Neuronal stem cell (in vitro differentiated cells): ENCODE results near the gene PCARE.
A peak's percentile ranks its signal among the peaks of the same experiment; 100 is the strongest.

Experiments used
- DNase-seq: peaks from one replicate; pipeline ENCODE4 v3.0.0-alpha.2; 2013; ENCODE audit warnings: low spot score
- H2AFZ ChIP-seq: one replicate; pipeline ENCODE4 v1.6.1; 2013; ENCODE audit warnings: mild to moderate bottlenecking, low read length, inconsistent platforms
- H2AK5ac ChIP-seq: 2 replicates; pipeline ENCODE4 v1.6.1; 2013; ENCODE audit warnings: low read depth, mild to moderate bottlenecking, inconsistent platforms, low read length, moderate library complexity, mixed read lengths
- H2BK120ac ChIP-seq: 2 replicates; pipeline ENCODE4 v1.6.1; 2013; ENCODE audit warnings: low read depth, mild to moderate bottlenecking, inconsistent platforms, low read length, moderate library complexity, mixed read lengths
- H2BK12ac ChIP-seq: one replicate; pipeline ENCODE4 v1.6.1; 2013; ENCODE audit warnings: low read length, inconsistent platforms
- H2BK15ac ChIP-seq: 2 replicates; pipeline ENCODE4 v1.6.1; 2013; ENCODE audit warnings: mild to moderate bottlenecking, low read length, inconsistent platforms, mixed read lengths
- H2BK5ac ChIP-seq: one replicate; pipeline ENCODE4 v1.6.1; 2013; ENCODE audit warnings: inconsistent platforms, mild to moderate bottlenecking, low read length, moderate library complexity
- H3K14ac ChIP-seq: one replicate; pipeline ENCODE4 v1.6.1; 2013; ENCODE audit warnings: low read length, inconsistent platforms
- H3K18ac ChIP-seq: 2 replicates; pipeline ENCODE4 v1.6.1; 2013; ENCODE audit warnings: low read length, inconsistent platforms
- H3K23ac ChIP-seq: 2 replicates; pipeline ENCODE4 v1.6.1; 2013; ENCODE audit warnings: low read depth, mild to moderate bottlenecking, mixed read lengths, low read length, inconsistent platforms; ENCODE audit not compliant: poor library complexity
- H3K27ac ChIP-seq: replicated peaks from 3 replicates; pipeline ENCODE4 v1.5.1; 2013; ENCODE audit warnings: low read length, inconsistent platforms
- H3K27me3 ChIP-seq, 3 experiments: 2 replicates each; pipeline ENCODE4 v1.6.1; 2013; ENCODE audit warnings: low read length in 3 of 3, mild to moderate bottlenecking in 2 of 3, inconsistent platforms in 1 of 3, low read depth in 1 of 3, mixed read lengths in 1 of 3, moderate library complexity in 1 of 3; ENCODE audit not compliant: control insufficient read depth in 3 of 3, insufficient read depth in 3 of 3
- H3K36me3 ChIP-seq, 2 donors: replicated peaks in 1 of 2; 2 replicates each; pipeline ENCODE4 v1.6.1; 2013; ENCODE audit warnings: low read length in 2 of 2; ENCODE audit not compliant: control insufficient read depth in 2 of 2, insufficient read depth in 2 of 2
- H3K4ac ChIP-seq: 2 replicates; pipeline ENCODE4 v1.6.1; 2013; ENCODE audit warnings: inconsistent platforms, mild to moderate bottlenecking, low read length, moderate library complexity
- H3K4me1 ChIP-seq, 2 donors: 1 replicate in 1 of 2; 2 replicates in 1 of 2; pipeline ENCODE4 v1.6.1; 2013; ENCODE audit warnings: low read length in 2 of 2, low read depth in 1 of 2; ENCODE audit not compliant: control insufficient read depth in 2 of 2, insufficient read depth in 1 of 2
- H3K4me2 ChIP-seq: one replicate; pipeline ENCODE4 v1.6.1; 2013; ENCODE audit warnings: mild to moderate bottlenecking, low read length, inconsistent platforms; ENCODE audit not compliant: insufficient read depth, poor library complexity, severe bottlenecking
- H3K4me3 ChIP-seq, 2 donors: 2 replicates each; pipeline ENCODE4 v1.5.1; 2013; ENCODE audit warnings: low read length in 2 of 2, mild to moderate bottlenecking in 2 of 2, inconsistent platforms in 1 of 2, moderate library complexity in 1 of 2
- H3K79me1 ChIP-seq: one replicate; pipeline ENCODE4 v1.6.1; 2013; ENCODE audit warnings: low read depth, mild to moderate bottlenecking, inconsistent platforms, low read length, moderate library complexity
- H3K9ac ChIP-seq: one replicate; pipeline ENCODE4 v1.6.1; 2013; ENCODE audit warnings: mild to moderate bottlenecking, low read depth, low read length, inconsistent platforms; ENCODE audit not compliant: poor library complexity
- H3K9me3 ChIP-seq, 2 donors: replicated peaks in 1 of 2; 2 replicates each; pipeline versions ENCODE3 to v1.6.1; 2013; ENCODE audit warnings: low read length in 2 of 2, mild to moderate bottlenecking in 2 of 2, inconsistent platforms in 1 of 2, low read depth in 1 of 2, mixed read lengths in 1 of 2, moderate library complexity in 1 of 2; ENCODE audit not compliant: control insufficient read depth in 2 of 2, insufficient read depth in 1 of 2
- H4K8ac ChIP-seq: one replicate; pipeline ENCODE4 v1.6.1; 2013; ENCODE audit warnings: low read depth, mild to moderate bottlenecking, inconsistent platforms, low read length, moderate library complexity
- H4K91ac ChIP-seq: one replicate; pipeline ENCODE4 v1.6.1; 2013; ENCODE audit warnings: low read length, low read depth, mild to moderate bottlenecking, inconsistent platforms; ENCODE audit not compliant: poor library complexity
- WGBS, 2 donors: extraction: QIAGEN DNeasy Blood & Tissue Kit; methylation state at CpG; one replicate each; pipeline ENCODE4 v1.1.7; 2013; ENCODE audit warnings: missing lambda C conversion rate in 2 of 2, mixed read lengths in 1 of 2; ENCODE audit not compliant: insufficient read length in 2 of 2, insufficient replicate concordance in 1 of 2; ENCODE audit errors: extremely low coverage in 2 of 2; 5-methylcytosine and 5-hydroxymethylcytosine counted together

PCARE gene

DNA sequence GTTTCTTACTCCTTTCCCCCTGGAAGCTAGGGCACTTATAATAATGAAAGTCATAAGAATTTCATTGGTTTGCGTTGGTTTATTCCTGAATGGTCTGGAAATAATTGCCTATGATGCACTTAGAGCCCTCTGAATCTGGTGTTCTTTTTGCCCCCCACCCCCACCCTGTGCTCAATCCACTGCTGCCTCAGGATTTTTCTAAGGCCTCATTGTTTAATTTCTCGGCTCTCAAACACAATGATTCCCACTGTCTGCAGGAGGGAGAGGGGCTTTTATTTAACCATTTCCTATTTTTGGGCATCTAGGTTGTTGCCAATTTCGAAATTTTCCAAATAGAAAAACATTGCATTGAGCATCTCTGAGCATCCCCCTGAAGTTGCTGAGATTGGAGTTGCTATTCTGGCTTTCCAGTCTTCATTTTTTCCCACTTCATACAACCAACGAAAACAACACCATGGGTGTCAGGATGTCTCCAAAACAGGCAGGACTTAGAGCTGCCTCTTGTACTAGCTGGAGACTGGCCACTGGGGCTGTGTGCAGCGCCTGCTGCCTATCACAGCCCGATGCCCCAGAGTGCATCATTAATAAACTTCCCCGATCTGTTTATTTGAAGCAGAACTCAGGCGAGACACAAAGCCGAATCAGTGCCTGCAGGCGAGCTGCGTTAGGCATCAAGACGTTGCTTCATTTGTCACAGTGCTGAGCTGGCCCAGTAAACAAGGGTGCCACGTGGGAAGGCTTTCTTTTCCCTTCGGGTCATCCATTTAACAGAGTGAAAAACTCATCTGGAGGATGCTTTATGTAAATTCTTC is 1.8 kb upstream of the PCARE start:
- Histone ChIP-seq H3K27ac (peak overlapping the region; percentile 37), H3K9ac (no peak overlapping the region), H3K9me3 (peaks cover 9 to 12% of the 10 kb centered on the region in 2 donors), H3K4me1 (peaks cover 6 to 10% of the 10 kb centered on the region in 2 donors), H2AK5ac (no peak overlapping the region), H3K4ac (no peak overlapping the region), H4K8ac (no peak overlapping the region), H4K91ac (no peak overlapping the region), H3K14ac (no peak overlapping the region), H2AFZ (peak overlapping the region; percentile 57), H2BK12ac (no peak overlapping the region), H3K79me1 (no peaks in the 10 kb centered on the region), H2BK5ac (no peak overlapping the region), H2BK15ac (no peak overlapping the region), H3K23ac (no peak overlapping the region), H3K27me3 (peaks cover 0 to 32% (median 0%) of the 10 kb centered on the region in 3 experiments), H3K36me3 (no peaks in the 10 kb centered on the region), H2BK120ac (no peak overlapping the region), H3K4me2 (no peak overlapping the region), H3K4me3 (no peak overlapping the region), H3K18ac (peak overlapping the region; percentile 79)
- no CpG with 5 or more reads among the region's 14 CpGs for WGBS, 2 donors
- no peak for DNase-seq

DNA sequence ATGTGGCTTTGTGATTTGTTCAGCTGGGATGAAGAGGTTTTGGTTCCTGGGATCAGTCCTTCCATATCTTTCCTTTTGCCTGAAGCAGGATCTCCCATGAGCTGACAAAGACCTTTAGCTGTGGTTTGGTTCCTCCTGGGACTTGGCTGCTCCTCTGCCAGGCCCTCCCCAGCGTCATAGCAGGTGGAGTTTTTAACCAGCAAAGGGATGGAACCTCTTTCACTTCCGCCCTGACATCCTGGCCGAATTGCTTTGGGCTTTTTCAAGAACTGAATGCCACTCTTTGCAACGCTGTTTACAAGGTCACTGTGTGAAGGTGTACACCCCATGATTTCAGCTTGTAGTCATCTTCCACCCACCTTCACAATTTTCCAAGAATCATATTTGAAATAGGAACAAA is 390 bp downstream of the PCARE start:
- Histone ChIP-seq H2AFZ (no peak overlapping the region), H2BK120ac (no peak overlapping the region), H3K36me3 (no peaks in the 10 kb centered on the region), H3K9ac (no peak overlapping the region), H2BK15ac (no peak overlapping the region), H4K8ac (no peak overlapping the region), H3K27me3 (peaks cover 0 to 32% (median 0%) of the 10 kb centered on the region in 3 experiments), H2BK5ac (no peak overlapping the region), H3K9me3 (peaks cover 0 to 2% of the 10 kb centered on the region in 2 donors), H3K4me2 (no peak overlapping the region), H3K79me1 (no peaks in the 10 kb centered on the region), H3K27ac (no peak overlapping the region), H4K91ac (no peak overlapping the region), H3K23ac (no peak overlapping the region), H2AK5ac (no peak overlapping the region), H3K18ac (no peak overlapping the region), H3K4ac (no peak overlapping the region), H3K4me1 (peaks cover 6 to 12% of the 10 kb centered on the region in 2 donors), H3K4me3 (no peak overlapping the region), H2BK12ac (no peak overlapping the region), H3K14ac (no peak overlapping the region)
- no CpG with 5 or more reads among the region's 4 CpGs for WGBS, 2 donors
- no peak for DNase-seq

DNA sequence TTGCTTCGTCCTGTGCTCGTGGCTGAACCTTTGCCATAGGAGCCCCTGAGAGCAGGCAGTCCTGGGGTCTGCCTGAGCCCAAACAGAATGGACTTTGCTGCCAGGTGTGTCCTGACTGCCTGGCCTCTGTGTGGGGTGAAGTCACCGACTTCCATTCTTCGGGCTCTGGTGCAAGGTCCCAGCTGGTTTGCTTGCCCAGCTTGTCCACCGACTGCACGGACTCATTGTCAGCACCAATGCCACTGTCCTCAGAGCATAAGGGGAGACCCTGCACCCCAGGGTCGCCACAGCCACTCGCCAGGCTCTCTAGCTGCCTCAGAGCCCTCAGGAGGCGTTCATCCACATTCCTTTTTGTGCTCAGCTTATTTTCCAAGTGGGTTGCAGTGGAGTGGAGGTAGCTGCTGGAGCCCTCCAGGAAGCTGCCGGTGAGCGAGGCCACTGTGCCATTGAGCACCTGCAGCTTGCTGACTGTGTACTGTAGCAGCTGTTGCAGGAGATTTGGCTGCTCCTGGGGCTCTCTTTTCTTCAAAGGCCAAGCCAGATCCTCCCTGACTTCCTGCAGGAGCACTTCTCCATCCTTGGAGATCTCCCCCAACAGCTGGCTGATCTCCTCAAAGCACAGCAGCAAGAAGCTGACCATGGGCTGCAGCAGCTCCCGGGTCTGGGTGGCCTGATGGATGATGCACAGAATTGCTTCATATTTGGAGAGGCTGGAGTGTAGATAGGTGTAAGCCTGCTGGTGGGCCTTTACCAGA is 1.2 kb downstream of the PCARE start:
- Histone ChIP-seq H2BK120ac (no peak overlapping the region), H2AFZ (no peak overlapping the region), H3K4ac (no peak overlapping the region), H3K27me3 (peaks cover 0 to 32% (median 0%) of the 10 kb centered on the region in 3 experiments), H3K36me3 (no peaks in the 10 kb centered on the region), H2BK15ac (peak overlapping the region; percentile 35), H3K9me3 (peaks cover 0 to 2% of the 10 kb centered on the region in 2 donors), H2AK5ac (peak overlapping the region; percentile 67), H4K8ac (no peak overlapping the region), H3K4me2 (no peak overlapping the region), H3K4me3 (no peak overlapping the region), H4K91ac (peak overlapping the region; percentile 83), H3K27ac (no peak overlapping the region), H3K14ac (no peak overlapping the region), H3K18ac (peak overlapping the region; percentile 68), H3K23ac (no peak overlapping the region), H2BK5ac (no peak overlapping the region), H3K4me1 (peaks cover 9 to 12% of the 10 kb centered on the region in 2 donors), H2BK12ac (no peak overlapping the region), H3K79me1 (no peaks in the 10 kb centered on the region), H3K9ac (no peak overlapping the region)
- DNase-seq = no peak
- WGBS, 2 donors = no CpG with 5 or more reads among the region's 12 CpGs

DNA sequence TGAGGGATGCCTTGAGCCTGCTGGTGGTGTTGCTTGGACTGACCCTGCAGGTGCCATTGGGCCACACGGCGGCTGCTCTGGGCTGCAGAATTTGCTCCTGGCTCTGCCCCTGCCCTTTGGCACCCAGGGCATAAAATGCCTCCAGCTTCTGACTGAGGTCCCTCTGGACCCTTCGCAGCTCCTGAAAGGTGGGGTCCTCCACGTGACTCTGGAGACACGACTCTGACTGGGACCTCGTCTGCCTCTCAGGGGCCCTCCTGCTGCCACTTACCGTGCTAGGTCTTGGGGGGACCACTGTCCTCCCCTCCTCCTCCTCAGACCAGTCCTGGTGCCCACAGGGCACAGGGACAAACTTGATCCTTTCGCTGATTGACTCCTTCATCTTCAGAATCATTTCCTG is 2.1 kb downstream of the PCARE start:
- DNase-seq = no peak
- Histone ChIP-seq H3K27ac (no peak overlapping the region), H4K8ac (no peak overlapping the region), H2BK12ac (no peak overlapping the region), H3K18ac (peak overlapping the region; percentile 62), H4K91ac (no peak overlapping the region), H3K4me1 (peaks cover 9 to 12% of the 10 kb centered on the region in 2 donors), H2BK5ac (no peak overlapping the region), H3K14ac (no peak overlapping the region), H3K79me1 (no peaks in the 10 kb centered on the region), H3K4me3 (no peak overlapping the region), H3K9ac (no peak overlapping the region), H3K4me2 (no peak overlapping the region), H3K36me3 (no peaks in the 10 kb centered on the region), H2AK5ac (peak overlapping the region; percentile 67), H3K9me3 (no peaks in the 10 kb centered on the region), H3K4ac (no peak overlapping the region), H2BK120ac (no peak overlapping the region), H2AFZ (no peak overlapping the region), H3K27me3 (peaks cover 0 to 31% (median 0%) of the 10 kb centered on the region in 3 experiments), H2BK15ac (peak overlapping the region; percentile 2), H3K23ac (no peak overlapping the region)
- WGBS, 2 donors = no CpG with 5 or more reads among the region's 8 CpGs
